ENCODE data around the gene VPS51.

The VPS51 gene

DNA sequence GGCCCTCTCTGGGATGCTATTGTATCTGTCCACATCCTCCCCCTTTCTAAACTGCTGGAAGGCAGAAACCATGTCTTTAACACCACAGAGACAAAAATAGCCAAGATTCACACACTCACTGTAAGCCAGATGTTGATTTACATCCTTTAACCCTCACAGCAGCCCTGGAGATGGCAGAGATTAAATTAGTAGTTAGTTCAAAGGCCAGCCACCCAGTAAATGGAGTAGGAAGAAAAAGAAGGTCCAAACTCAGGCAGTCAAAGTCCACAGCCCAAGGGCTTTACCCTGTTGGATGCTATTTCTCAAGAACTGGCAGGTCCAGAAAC is 23.6 kb downstream of the VPS51 start:
- no peak overlapping the region for H3K4me3 ChIP-seq (ENCODE audit: control insufficient read depth, low read depth, low read length)

GRCh38 chr11:65120831-65121230 is 24.8 kb downstream of the VPS51 start:
- peak overlapping the region; percentile 65 for H3K4me3 ChIP-seq (ENCODE audit: control insufficient read depth, low read depth, low read length)
- DNase-seq (ENCODE audit: low read depth), result no peak
- TF ChIP-seq CTCF (conservative IDR thresholded peaks at IDR 0.05; ENCODE audit: control insufficient read depth, insufficient read depth, low read depth, low read length), result no peak

More for the DNA sequence above, 23.6 kb downstream of the VPS51 start:
- DNase-seq (ENCODE audit: low read depth), result no peak
- no peak for TF ChIP-seq CTCF (conservative IDR thresholded peaks at IDR 0.05; ENCODE audit: control insufficient read depth, insufficient read depth, low read depth, low read length)

DNA sequence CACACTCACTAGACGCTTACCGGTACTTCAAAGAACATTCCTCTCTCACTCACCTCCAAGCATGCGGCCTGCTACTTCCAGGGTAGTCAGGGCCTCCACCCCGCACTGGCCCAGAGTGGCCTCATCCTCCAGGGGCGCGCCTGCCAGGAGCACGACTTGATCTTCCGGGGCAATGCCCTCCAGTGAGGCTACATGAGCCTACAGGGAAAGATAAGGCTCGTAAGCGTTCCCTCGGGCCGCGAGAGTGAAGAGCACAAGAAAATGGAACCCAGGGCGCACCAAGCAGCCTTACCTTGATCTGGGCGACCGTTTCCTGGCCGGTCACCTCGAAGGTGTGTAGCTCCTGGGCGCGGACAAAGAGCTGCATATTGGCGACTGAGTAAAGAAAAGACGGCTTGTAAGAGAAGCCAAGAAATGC is 25.4 kb downstream of the VPS51 start:
- no peak for DNase-seq (ENCODE audit: low read depth)
- peak overlapping the region; percentile 65 for H3K4me3 ChIP-seq (ENCODE audit: control insufficient read depth, low read depth, low read length)
- no peak for TF ChIP-seq CTCF (conservative IDR thresholded peaks at IDR 0.05; ENCODE audit: control insufficient read depth, insufficient read depth, low read depth, low read length)

DNA sequence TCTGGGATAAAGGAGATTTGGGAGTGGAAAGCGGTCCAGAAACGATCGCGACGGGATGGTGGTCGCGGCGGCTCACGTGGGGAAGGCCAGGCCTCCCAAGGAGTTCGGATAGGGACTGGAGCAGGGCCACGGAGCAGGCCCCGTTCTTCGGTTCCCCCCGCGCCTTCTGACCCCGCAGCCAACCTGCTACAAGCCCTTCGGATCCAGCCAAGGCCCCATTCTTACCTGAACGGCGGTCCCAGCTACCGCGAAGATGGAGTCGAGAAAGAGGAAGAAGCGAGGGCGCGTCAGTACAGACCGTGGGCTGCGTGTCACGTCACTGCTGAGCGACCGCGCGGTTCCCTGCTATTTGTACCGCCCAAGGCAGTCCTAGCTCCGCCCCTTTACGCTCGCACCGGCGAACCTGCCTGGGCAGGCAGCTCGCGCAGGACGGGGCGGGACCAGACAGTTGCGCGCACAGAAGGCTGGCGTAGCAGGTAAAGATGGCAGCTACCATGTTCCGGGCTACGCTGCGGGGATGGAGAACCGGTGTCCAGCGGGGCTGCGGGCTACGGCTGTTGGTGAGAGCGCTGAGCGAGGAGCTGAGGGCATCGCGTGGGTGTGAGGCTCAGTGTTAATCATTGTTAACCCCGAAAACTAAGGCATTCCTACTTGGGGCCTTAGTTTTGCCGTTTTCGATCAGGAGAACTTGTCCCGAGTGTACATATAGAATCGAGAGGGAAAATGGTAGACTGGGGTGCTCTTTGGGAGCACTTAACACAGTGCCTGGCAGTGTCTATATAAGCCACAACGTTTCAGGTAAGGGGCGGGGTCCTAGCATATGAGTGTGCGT is 26.1 kb downstream of the VPS51 start, which contains the start of the genes FAU and MRPL49:
Gene FAU, minus strand, starts transcription at position 270 of the 832 bp plus-strand sequence. CDS start 321 bp downstream, outside the sequence.
Gene MRPL49, plus strand, starts transcription at position 457 of the 832 bp plus-strand sequence. Its CDS starts 26 bp downstream, at position 483.
- H3K4me3 ChIP-seq (ENCODE audit: control insufficient read depth, low read depth, low read length), result peak within 1 kb of the TSS; percentile 65
- peak; percentile 94 for DNase-seq (ENCODE audit: low read depth)
- no peak for TF ChIP-seq CTCF (conservative IDR thresholded peaks at IDR 0.05; ENCODE audit: control insufficient read depth, insufficient read depth, low read depth, low read length)

- DNase-seq (ENCODE audit: low read depth), result no peak
- TF ChIP-seq CTCF (conservative IDR thresholded peaks at IDR 0.05; ENCODE audit: control insufficient read depth, insufficient read depth, low read depth, low read length), result no peak
- no peak overlapping the region for H3K4me3 ChIP-seq (ENCODE audit: control insufficient read depth, low read depth, low read length)
Measured at GRCh38 chr11:65124480-65125196, 28.6 kb downstream of the VPS51 start.

DNA sequence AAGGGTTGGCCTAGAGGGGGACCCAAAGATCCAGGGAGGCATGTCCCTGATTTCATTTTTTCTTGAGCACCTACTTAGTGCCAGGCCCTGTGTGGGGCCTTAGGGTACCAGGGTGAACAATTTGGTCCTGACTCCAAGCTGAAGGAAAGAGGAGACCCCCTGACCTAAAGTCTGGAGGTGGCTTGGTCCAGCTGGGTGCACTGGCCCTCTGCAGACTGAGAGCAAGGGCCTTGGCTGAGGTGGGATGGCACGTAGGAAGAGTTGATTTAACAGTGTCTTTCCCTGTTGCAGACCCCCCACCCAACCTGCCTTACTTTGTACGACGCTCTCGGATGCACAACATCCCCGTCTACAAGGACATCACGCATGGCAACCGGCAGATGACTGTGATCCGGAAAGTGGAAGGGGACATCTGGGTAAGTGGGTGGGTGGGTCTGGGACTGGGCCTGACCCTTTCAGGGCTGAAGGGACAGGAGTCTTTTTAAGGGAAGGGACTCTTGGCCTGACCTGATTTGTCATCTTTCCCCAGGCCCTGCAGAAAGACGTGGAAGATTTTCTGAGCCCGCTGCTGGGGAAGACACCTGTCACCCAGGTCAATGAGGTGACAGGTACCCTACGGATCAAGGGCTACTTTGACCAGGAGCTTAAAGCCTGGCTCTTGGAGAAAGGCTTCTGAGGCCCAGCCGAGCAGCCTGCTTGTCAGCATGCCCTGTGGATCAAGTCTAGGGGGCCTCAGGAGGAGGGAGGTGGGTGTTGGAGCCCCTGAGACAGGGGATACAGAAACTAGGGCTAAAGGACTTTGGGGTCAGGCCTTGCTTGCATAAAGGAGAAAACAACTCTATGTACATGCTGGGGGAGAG is 29.4 kb downstream of the VPS51 start:
- no peak for DNase-seq (ENCODE audit: low read depth)
- no peak overlapping the region for H3K4me3 ChIP-seq (ENCODE audit: control insufficient read depth, low read depth, low read length)
- TF ChIP-seq CTCF (conservative IDR thresholded peaks at IDR 0.05; ENCODE audit: control insufficient read depth, insufficient read depth, low read depth, low read length), result no peak
